GM21367 (cell line): ENCODE results near the gene RANBP1.
"Not testable (repeated sequence)": the region's sequence is repeated elsewhere in the genome, so short reads cannot be mapped to it uniquely, and the experiment has no call there.

Experiments used
- ATAC-seq: cut with Tn5 transposase; IDR thresholded peaks from one replicate; pipeline ENCODE4 v1.9.1; 2021; ENCODE audit not compliant: unreplicated experiment

The RANBP1 gene

DNA sequence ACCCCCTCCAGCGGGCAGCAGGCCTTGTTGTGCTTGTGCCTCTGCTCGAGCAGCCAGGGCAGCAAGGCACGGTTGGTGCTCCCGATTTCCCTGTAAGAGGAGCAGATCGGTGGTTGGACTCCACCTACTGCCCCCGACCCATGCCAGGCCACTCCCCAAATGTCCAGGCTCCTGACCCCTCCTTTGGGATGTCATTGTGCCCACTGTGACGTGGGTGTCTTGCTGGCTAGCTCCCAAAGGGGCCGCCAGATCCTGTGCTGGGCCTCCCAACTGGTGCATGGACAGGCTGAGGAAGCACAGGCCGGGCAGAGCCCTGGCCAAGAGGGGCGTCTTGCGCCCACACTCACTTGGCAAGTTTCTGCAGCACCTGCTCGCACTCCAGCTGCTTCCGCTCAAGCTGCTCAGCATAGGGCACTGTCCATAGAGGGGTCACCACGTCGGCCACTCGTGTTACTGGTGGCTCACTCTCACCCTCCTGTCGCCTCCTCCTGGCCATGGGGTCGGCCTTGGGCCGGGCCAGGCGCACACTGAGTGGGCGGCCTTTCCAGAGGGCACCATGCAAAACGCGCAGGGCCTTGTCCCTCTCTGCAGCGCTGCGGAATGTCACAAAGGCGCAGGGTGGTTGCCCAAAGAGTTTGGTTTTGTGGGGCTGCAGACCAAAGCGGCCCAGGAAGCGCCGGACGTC lies at the start of gene RANBP1:
Gene RANBP1 (plus strand): TSS at position 414 of the 685 bp plus-strand sequence. CDS start 81 bp downstream, at position 495.
- no peak for ATAC-seq

DNA sequence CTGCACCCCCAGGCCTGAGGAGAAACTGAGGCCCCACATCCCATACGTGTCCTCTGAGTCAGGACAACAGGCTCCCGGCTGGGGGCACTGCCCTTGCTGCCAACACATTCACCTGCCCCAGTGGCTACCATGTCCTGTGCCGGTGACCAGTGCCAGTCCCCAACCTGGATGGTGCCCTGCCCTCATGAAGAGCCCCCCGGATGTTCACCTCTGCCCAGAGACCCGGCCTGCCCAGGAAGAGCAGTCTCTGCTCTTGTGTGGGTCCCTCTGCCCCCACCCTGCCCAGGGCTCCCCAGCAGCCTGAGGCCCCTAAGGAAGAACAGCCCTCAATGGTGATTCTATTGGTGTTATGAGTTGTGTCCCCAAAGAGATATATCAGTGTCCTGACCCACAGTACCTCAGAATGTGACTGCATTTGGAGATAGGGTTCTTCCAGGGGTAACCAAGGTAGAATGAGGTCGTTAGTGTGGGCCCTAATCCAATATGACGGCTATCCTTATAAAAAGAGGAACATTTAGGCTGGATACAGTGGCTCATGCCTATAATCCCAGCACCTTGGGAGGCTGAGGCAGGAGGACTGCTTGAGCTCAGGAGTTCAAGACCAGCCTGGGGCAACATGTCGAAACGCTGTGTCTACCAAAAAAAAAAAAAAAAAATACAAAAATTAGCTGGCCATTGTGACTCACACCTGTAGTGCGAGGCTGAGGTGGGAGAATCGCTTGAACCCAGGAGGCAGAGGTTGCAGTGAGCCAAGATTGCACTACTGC lies 49.1 kb upstream of the RANBP1 start:
- ATAC-seq, result no peak

DNA sequence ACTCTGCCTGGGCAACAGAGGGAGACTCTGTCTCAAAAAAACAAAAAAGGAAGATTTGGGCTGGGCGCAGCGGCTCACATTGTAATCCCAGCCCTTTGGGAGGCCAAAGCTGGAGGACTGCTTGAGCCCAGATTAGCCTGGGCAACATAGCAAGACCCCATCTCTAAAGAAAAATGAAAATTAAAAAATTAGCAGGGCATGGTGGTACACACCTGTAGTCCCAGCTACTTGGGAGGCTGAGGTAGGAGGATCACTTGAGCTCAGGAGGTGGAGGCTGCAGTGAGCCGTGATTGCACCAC lies 48.6 kb upstream of the RANBP1 start:
- not testable (repeated sequence) for ATAC-seq

DNA sequence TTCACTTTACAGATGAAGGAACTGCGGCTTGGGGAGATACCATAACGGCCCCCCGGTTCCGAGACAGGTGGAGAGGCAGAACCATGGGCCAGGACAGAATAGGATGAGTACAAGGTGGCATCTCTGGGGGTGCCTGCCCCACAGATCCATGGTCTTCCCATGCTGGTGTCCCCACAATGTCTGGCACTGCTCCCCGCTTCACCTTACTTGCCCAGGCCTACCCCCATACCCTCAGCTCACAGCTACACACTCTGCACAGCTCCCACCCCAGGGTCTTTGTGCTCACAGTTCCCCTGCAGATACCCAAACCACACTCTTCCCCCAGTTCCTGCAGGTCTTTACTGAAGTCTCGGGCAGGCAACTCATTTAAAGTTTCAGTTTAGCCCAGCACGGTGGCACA lies 47.3 kb upstream of the RANBP1 start:
- ATAC-seq, result no peak

GRCh38 chr22:20069331-20070042 lies 46.4 kb upstream of the RANBP1 start:
- no peak for ATAC-seq

- ATAC-seq, result no peak
Observed at GRCh38 chr22:20071524-20071972, 44.4 kb upstream of the RANBP1 start.

DNA sequence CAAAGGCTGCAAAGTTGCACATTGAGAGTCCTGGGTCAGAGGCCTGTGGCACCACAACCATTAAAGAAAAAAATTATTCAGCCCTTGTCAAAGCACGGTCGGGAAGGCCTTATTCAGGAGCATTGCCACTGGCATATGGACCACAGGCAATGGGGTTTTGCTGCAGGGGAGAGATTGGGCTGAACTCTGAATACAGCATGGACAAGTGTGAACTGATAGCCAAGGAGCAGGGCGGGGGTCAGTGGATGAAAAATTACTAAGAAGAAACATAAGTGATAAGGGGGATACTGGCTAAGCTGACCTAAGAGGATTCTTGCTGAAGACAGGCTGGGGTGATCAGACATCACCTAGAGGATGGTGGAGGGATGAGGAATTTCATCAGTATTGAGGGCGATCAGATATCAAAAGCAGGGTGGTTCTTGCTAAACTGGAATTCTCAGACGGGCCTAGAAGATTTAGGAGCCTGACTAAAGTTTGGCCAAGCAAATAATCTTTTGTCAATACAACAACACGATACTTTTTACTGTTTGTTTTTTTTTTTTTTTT lies 39.2 kb upstream of the RANBP1 start:
- ATAC-seq, result no peak

DNA sequence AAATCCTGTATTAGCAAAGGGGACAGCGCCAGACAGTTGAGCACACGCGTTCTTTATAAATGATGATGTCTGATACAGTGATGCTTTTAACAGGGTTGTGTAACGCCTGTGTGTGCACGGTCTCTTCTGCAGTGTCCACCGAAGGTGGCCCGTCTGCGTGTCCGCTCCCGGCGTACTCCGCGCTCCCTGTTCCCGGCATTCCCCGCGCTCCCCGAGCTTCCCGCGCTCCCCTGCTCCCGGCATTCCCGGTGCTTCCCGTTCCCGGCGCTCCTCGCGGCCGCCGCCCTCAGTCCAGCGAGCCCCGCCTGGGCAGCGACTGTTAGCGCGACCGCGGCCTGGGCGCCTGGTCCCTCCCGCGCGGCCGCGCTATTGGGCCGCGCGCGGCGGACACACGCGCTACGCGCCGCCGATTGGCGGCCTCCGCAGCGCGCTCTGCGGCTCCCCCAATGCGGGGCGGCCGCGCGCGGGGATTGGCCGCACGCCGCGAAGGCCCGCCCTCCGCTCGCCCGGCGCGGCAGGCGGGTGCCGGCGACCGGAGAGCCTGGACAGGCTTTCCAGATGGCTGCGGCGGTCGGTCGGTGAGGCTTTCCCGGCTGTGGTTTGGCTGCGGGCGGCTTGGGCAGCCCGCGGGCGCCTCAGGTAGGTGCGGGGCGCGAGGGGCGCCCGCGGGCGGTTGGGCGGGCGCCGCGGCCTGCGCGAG lies 36.0 kb upstream of the RANBP1 start, which contains the start of gene DGCR8:
Gene DGCR8 (plus strand): TSS at position 497 of the 700 bp plus-strand sequence. CDS start 5,723 bp downstream, outside the sequence.
- ATAC-seq, result peak; percentile 69

GRCh38 chr22:20080445-20080775 lies 35.5 kb upstream of the RANBP1 start:
- ATAC-seq, result peak; percentile 40

DNA sequence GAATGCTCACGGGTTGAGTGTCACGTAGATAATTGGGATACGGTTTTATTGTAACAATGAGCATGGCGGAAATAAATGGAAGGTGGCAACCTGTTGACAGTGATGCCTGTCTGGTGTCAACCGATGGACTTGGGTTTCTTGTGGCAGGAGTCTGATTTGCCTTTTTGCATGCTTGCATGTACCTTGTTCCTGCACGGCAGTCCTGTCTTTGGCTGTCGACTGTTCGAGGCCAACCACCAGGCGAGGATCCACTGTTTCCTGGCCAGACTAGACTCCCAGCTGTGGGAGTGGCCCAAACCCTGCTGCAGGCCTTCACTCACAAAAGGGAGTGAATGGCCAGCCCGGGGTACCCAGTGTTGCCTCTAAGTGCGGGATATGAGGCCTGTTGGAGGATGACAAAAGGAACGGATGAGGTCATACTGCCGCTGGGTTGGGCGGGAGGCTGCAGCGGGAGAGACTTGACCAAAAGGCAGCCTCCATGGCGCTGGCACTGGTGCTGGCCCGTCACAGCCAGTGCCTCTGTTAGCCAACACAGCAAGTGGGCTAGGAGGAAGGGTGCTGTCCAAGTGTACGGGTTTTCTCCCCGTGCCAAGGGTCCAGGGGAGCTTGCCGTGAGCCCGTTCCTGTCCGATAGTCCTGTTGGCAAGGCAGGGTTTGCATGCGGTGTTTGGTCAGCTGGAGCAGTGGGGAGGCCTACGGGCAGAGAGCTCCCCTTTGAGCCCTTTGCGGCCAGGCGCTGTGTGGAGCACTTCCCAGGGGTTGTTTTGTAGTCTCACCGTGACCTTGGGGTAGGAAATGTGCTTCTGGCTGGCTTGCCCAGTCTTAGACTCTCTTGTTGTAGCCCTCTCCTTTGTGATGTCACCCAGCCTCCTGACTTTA lies 34.9 kb upstream of the RANBP1 start:
- ATAC-seq, result no peak

GRCh38 chr22:20083157-20083890 lies 32.6 kb upstream of the RANBP1 start:
- no peak for ATAC-seq

DNA sequence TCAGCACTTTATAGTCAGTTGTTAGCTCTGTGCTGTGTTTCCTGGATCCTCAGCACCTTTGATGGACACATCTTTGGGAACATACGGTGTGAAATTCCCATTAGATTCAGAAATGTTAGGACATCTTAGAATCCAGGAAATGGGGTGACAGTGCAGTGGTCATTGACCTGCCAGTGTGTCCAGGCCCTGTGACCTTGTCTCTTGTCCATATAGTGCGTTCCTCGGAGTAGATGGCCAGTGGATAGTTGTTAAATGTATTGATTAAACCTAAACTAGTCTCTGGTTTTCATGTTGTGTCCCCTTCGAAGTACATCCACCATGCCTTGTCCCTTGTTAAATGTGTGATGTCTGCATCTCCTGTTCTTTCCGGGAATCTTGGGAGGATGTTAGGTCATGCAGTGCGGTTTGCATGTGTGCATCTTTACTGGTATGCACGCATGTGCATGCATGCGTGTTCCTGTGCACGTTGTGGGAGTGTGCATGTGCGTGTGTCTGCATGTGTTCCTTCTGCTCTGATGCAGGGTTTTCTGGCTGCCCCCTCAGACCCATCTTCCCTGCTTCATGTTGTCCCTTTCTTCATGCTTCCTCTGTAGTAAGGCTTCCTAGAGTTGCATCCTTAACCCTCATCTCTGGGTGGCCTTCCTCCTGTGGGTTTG lies 31.9 kb upstream of the RANBP1 start:
- no peak for ATAC-seq

GRCh38 chr22:20084547-20085413 lies 31.1 kb upstream of the RANBP1 start:
- ATAC-seq, result no peak

- ATAC-seq, result no peak
Observed at GRCh38 chr22:20085651-20086050, 30.3 kb upstream of the RANBP1 start.

DNA sequence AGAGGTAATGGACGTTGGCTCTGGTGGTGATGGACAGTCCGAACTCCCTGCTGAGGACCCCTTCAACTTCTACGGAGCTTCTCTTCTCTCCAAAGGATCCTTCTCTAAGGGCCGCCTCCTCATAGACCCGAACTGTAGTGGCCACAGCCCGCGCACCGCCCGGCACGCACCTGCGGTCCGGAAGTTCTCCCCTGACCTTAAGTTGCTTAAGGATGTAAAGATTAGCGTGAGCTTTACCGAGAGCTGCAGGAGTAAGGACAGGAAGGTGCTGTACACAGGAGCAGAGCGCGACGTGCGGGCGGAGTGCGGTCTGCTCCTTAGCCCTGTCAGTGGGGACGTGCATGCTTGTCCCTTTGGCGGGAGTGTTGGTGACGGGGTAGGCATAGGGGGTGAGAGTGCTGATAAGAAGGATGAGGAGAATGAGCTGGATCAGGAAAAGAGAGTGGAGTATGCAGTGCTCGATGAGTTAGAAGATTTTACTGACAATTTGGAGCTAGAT lies 29.8 kb upstream of the RANBP1 start:
- ATAC-seq, result no peak

GRCh38 chr22:20086763-20087162 lies 29.1 kb upstream of the RANBP1 start:
- ATAC-seq, result no peak

- no peak for ATAC-seq
Observed at GRCh38 chr22:20087319-20088262, 28.3 kb upstream of the RANBP1 start.
